ENCODE data around the gene BAIAP3. TPM values are rescaled to one million over a fixed set of nuclear protein-coding genes. Genes with fewer than 3 reads are reported as not detected.
A peak's percentile ranks its signal among the peaks of the same experiment; 100 is the strongest.

BAIAP3 gene
- total RNA-seq, 2 experiments from 2014 or later: 19.6 to 21.5 TPM

- no peak overlapping the region for H3K27ac ChIP-seq (ENCODE audit: low read depth in 1 of 2, low read length in 2 of 2)
- peak overlapping the region; percentile 93 for H3K27ac Mint-ChIP-seq
- H3K36me3 Mint-ChIP-seq (ENCODE audit: low read depth): peaks cover 9% of the 10 kb centered on the region
- DNase-seq (no peak), ATAC-seq (ENCODE audit: poor library complexity) (no peak)
- no peak for TF ChIP-seq CTCF (IDR thresholded peaks at IDR 0.05)
- no peaks in the 10 kb centered on the region for H3K27me3 ChIP-seq (ENCODE audit: control insufficient read depth in 1 of 2, insufficient read depth in 2 of 2, low read length in 2 of 2)
- no peaks in the 10 kb centered on the region for H3K36me3 ChIP-seq (ENCODE audit: insufficient read depth, low read length)
- no peaks in the 10 kb centered on the region for H3K9me3 Mint-ChIP-seq
- peaks cover 58% of the 10 kb centered on the region for H3K4me1 ChIP-seq (ENCODE audit: insufficient read depth, low read length)
- peaks cover 40% of the 10 kb centered on the region for H3K4me1 Mint-ChIP-seq (ENCODE audit: low read depth)
- peaks cover 0 to under 1% of the 10 kb centered on the region in 2 experiments for H3K9me3 ChIP-seq (ENCODE audit: control insufficient read depth in 1 of 2, insufficient read depth in 1 of 2, low read length in 2 of 2)
- no peak overlapping the region for H3K4me3 ChIP-seq (ENCODE audit: low read length)
- H3K27me3 Mint-ChIP-seq: peaks cover 4% of the 10 kb centered on the region
- intact Hi-C loops (cut with DNase I, micrococcal nuclease): loop anchor here in 1 of 2 experiments (5.0 to 10.0 kb wide), 4 partner anchors 169 to 479 kb away; partner anchors contain the start of genes CLCN7, MAPK8IP3, NUBP2 and SPSB3
- H3K4me3 Mint-ChIP-seq: no peak overlapping the region
- ChIA-PET POLR2A (interaction anchor here (0.6 to 2.0 kb wide), 2 partner anchors 37 to 625 kb away, joined by 3 to 6 read pairs; partner anchors contain the start of gene STUB1), CTCF (no interaction called here)
Observed at GRCh38 chr16:1305823-1306222, 27.6 kb upstream of the BAIAP3 start.

- DNase-seq: no peak
- H3K27ac ChIP-seq (ENCODE audit: low read depth in 1 of 2, low read length in 2 of 2): no peak overlapping the region
- H3K4me3 Mint-ChIP-seq: peak overlapping the region; percentile 58
- H3K9me3 Mint-ChIP-seq: no peaks in the 10 kb centered on the region
- no peak for ATAC-seq (ENCODE audit: poor library complexity)
- H3K27me3 Mint-ChIP-seq: peaks cover 4% of the 10 kb centered on the region
- intact Hi-C loops (cut with DNase I, micrococcal nuclease): loop anchor here in 1 of 2 experiments (5.0 to 10.0 kb wide), 4 partner anchors 168 to 478 kb away; partner anchors contain the start of genes CLCN7, MAPK8IP3, NUBP2 and SPSB3
- H3K9me3 ChIP-seq (ENCODE audit: control insufficient read depth in 1 of 2, insufficient read depth in 1 of 2, low read length in 2 of 2): no peaks in the 10 kb centered on the region
- CTCF ChIA-PET: no interaction called here
- POLR2A ChIA-PET: no interaction called here
- peak overlapping the region; percentile 93 for H3K27ac Mint-ChIP-seq
- H3K4me3 ChIP-seq (ENCODE audit: low read length): no peak overlapping the region
- H3K4me1 Mint-ChIP-seq (ENCODE audit: low read depth): peaks cover 45% of the 10 kb centered on the region
- TF ChIP-seq CTCF (IDR thresholded peaks at IDR 0.05): no peak
- peaks cover 58% of the 10 kb centered on the region for H3K4me1 ChIP-seq (ENCODE audit: insufficient read depth, low read length)
- no peaks in the 10 kb centered on the region for H3K36me3 ChIP-seq (ENCODE audit: insufficient read depth, low read length)
- H3K27me3 ChIP-seq (ENCODE audit: control insufficient read depth in 1 of 2, insufficient read depth in 2 of 2, low read length in 2 of 2): no peaks in the 10 kb centered on the region
- peaks cover 14% of the 10 kb centered on the region for H3K36me3 Mint-ChIP-seq (ENCODE audit: low read depth)
Observed at GRCh38 chr16:1306334-1306733, 27.1 kb upstream of the BAIAP3 start.

- Mint-ChIP-seq H3K36me3 (ENCODE audit: low read depth) (peaks cover 23% of the 10 kb centered on the region), H3K27me3 (no peaks in the 10 kb centered on the region), H3K27ac (peak overlapping the region; percentile 100), H3K4me3 (peak overlapping the region; percentile 97), H3K9me3 (no peaks in the 10 kb centered on the region), H3K4me1 (ENCODE audit: low read depth) (peaks cover 47% of the 10 kb centered on the region)
- peaks cover 68% of the 10 kb centered on the region for H3K4me1 ChIP-seq (ENCODE audit: insufficient read depth, low read length)
- peak overlapping the region; percentile 68 for H3K4me3 ChIP-seq (ENCODE audit: low read length)
- peaks cover 11% of the 10 kb centered on the region for H3K36me3 ChIP-seq (ENCODE audit: insufficient read depth, low read length)
- ChIA-PET POLR2A (interaction anchor here (1.2 to 1.8 kb wide), 11 partner anchors 7 to 474 kb away, joined by 3 to 24 read pairs (median 5); partner anchors contain the start of genes EME2, GNPTG, MAPK8IP3 and MRPS34), CTCF (interaction anchor here (0.9 kb wide), 1 partner anchor 55 kb away, joined by 3 read pairs; no protein-coding TSS in a partner anchor)
- no peaks in the 10 kb centered on the region for H3K27me3 ChIP-seq (ENCODE audit: control insufficient read depth in 1 of 2, insufficient read depth in 2 of 2, low read length in 2 of 2)
- no peaks in the 10 kb centered on the region for H3K9me3 ChIP-seq (ENCODE audit: control insufficient read depth in 1 of 2, insufficient read depth in 1 of 2, low read length in 2 of 2)
- intact Hi-C loops (cut with DNase I, micrococcal nuclease): loop anchor here in 1 of 2 experiments (2.0 to 10.0 kb wide), 9 partner anchors 34 to 720 kb away; partner anchors contain the start of genes CLCN7, CRAMP1, GNPTG and IFT140
- ATAC-seq (ENCODE audit: poor library complexity) (no peak), DNase-seq (no peak)
- peak overlapping the region; percentile 96 to 99 for H3K27ac ChIP-seq (ENCODE audit: low read depth in 1 of 2, low read length in 2 of 2)
- TF ChIP-seq CTCF (IDR thresholded peaks at IDR 0.05): no peak
Observed at GRCh38 chr16:1308036-1308976, 25.1 kb upstream of the BAIAP3 start.

Measured in CD4-positive, alpha-beta T cell (primary cell).